Limb (tissue), 2 donors: Measurements from ENCODE around the gene TNS3.

ENCODE experiments used
- DNase-seq, 2 donors: peaks; one replicate each; pipeline ENCODE4 v3.0.0-alpha.2; 2016; ENCODE audit errors: extremely low spot score in 2 of 2

TNS3 gene

GRCh38 chr7:47525066-47525623, 56.8 kb downstream of the TNS3 start:
- DNase-seq = no peak

- DNase-seq = no peak
Observed at GRCh38 chr7:47523401-47523800, 58.5 kb downstream of the TNS3 start.

- no peak for DNase-seq
Observed at GRCh38 chr7:47521816-47522561, 59.9 kb downstream of the TNS3 start.

- DNase-seq = no peak
Observed at GRCh38 chr7:47521011-47521795, 60.7 kb downstream of the TNS3 start.

GRCh38 chr7:47520406-47520805, 61.5 kb downstream of the TNS3 start:
- no peak for DNase-seq

GRCh38 chr7:47518827-47519226, 63.1 kb downstream of the TNS3 start:
- no peak for DNase-seq

- no peak for DNase-seq
Observed at GRCh38 chr7:47517821-47518480, 64.0 kb downstream of the TNS3 start.

- DNase-seq = no peak
Observed at GRCh38 chr7:47516985-47517600, 64.8 kb downstream of the TNS3 start.

GRCh38 chr7:47516386-47516785, 65.5 kb downstream of the TNS3 start:
- no peak for DNase-seq

GRCh38 chr7:47515305-47515834, 66.5 kb downstream of the TNS3 start:
- no peak for DNase-seq

- DNase-seq = no peak
Observed at GRCh38 chr7:47514818-47515217, 67.1 kb downstream of the TNS3 start.

- DNase-seq = no peak
Observed at GRCh38 chr7:47514367-47514766, 67.5 kb downstream of the TNS3 start.

- peak in 1 of 2 donors; percentile 77 for DNase-seq
Observed at GRCh38 chr7:47513741-47514241, 68.1 kb downstream of the TNS3 start.

- DNase-seq = no peak
Observed at GRCh38 chr7:47512481-47513176, 69.3 kb downstream of the TNS3 start.

- no peak for DNase-seq
Observed at GRCh38 chr7:47511699-47512370, 70.1 kb downstream of the TNS3 start.

- DNase-seq = no peak
Observed at GRCh38 chr7:47510786-47511185, 71.1 kb downstream of the TNS3 start.

- DNase-seq = no peak
Observed at GRCh38 chr7:47510192-47510591, 71.7 kb downstream of the TNS3 start.

- no peak for DNase-seq
Observed at GRCh38 chr7:47509571-47509970, 72.3 kb downstream of the TNS3 start.

- DNase-seq = no peak
Observed at GRCh38 chr7:47508389-47509380, 73.2 kb downstream of the TNS3 start.
